HEK293T (cell line): Measurements from ENCODE around the gene AGPAT2.

Source experiments
- CTCF ChIA-PET: fragments of 350-600 bp; formaldehyde crosslinking; extraction: SDS; loops from one replicate; lab custom pipeline; 2021; ENCODE audit warnings: antibody characterized with exemption, inconsistent platforms; lab: Yijun Ruan, JAX
- POLR2A ChIA-PET: fragments of 350-600 bp; formaldehyde crosslinking; extraction: SDS; loops from one replicate; lab custom pipeline; 2020; ENCODE audit warnings: antibody characterized with exemption, inconsistent platforms; lab: Yijun Ruan, JAX
- DNase-seq: peaks from one replicate; pipeline ENCODE4 v3.0.0; 2012; ENCODE audit warnings: mixed read lengths; ENCODE audit errors: extremely low spot score
- ARNT ChIP-seq: fragments of 450-650 bp; IDR thresholded peaks from 2 replicates; pipeline ENCODE4 v1.6.1; 2017; ENCODE audit warnings: mild to moderate bottlenecking
- BHLHE40 ChIP-seq: fragments of 450-650 bp; IDR thresholded peaks from 2 replicates; pipeline ENCODE4 v1.6.1; 2016; ENCODE audit warnings: mild to moderate bottlenecking, moderate library complexity, borderline replicate concordance
- CTBP1 ChIP-seq: fragments of 450-650 bp; IDR thresholded peaks from 2 replicates; pipeline ENCODE4 v1.6.1; 2016; ENCODE audit warnings: borderline replicate concordance
- ELF4 ChIP-seq: fragments of 450-650 bp; IDR thresholded peaks from 2 replicates; pipeline ENCODE4 v1.6.1; 2017; ENCODE audit warnings: antibody characterized with exemption
- FOXA1 ChIP-seq: fragments of 450-650 bp; IDR thresholded peaks from 2 replicates; pipeline ENCODE4 v1.6.1; 2016; ENCODE audit warnings: mild to moderate bottlenecking
- FOXK2 ChIP-seq: fragments of 450-650 bp; IDR thresholded peaks from 2 replicates; pipeline ENCODE4 v1.6.1; 2016; ENCODE audit warnings: mild to moderate bottlenecking
- FOXM1 ChIP-seq: fragments of 450-650 bp; IDR thresholded peaks from 2 replicates; pipeline ENCODE4 v1.6.1; 2017; ENCODE audit warnings: mild to moderate bottlenecking, borderline replicate concordance
- HDGF ChIP-seq: fragments of 450-650 bp; IDR thresholded peaks from 2 replicates; pipeline ENCODE4 v1.6.1; 2017; ENCODE audit warnings: antibody characterized with exemption, borderline replicate concordance
- L3MBTL2 ChIP-seq: fragments of 450-650 bp; conservative IDR thresholded peaks from 2 replicates; pipeline ENCODE4 v1.6.1; 2016; ENCODE audit warnings: mild to moderate bottlenecking
- LEF1 ChIP-seq: fragments of 450-650 bp; IDR thresholded peaks from 2 replicates; pipeline ENCODE4 v1.6.1; 2017; ENCODE audit warnings: mild to moderate bottlenecking, borderline replicate concordance
- NFRKB ChIP-seq: fragments of 450-650 bp; IDR thresholded peaks from 2 replicates; pipeline ENCODE4 v1.6.1; 2016; ENCODE audit warnings: mild to moderate bottlenecking, moderate library complexity
- PKNOX1 ChIP-seq: fragments of 450-650 bp; IDR thresholded peaks from 2 replicates; pipeline ENCODE4 v1.6.1; 2016
- SP1 ChIP-seq: fragments of 450-650 bp; IDR thresholded peaks from 2 replicates; pipeline ENCODE4 v1.6.1; 2017
- SUZ12 ChIP-seq: fragments of 450-650 bp; IDR thresholded peaks from 2 replicates; pipeline ENCODE4 v1.6.1; 2016; ENCODE audit warnings: mild to moderate bottlenecking
- TARDBP ChIP-seq: fragments of 450-650 bp; IDR thresholded peaks from 2 replicates; pipeline ENCODE4 v1.6.1; 2016
- ZNF384 ChIP-seq: fragments of 450-650 bp; IDR thresholded peaks from 2 replicates; pipeline ENCODE4 v1.6.1; 2016

AGPAT2 gene

DNA sequence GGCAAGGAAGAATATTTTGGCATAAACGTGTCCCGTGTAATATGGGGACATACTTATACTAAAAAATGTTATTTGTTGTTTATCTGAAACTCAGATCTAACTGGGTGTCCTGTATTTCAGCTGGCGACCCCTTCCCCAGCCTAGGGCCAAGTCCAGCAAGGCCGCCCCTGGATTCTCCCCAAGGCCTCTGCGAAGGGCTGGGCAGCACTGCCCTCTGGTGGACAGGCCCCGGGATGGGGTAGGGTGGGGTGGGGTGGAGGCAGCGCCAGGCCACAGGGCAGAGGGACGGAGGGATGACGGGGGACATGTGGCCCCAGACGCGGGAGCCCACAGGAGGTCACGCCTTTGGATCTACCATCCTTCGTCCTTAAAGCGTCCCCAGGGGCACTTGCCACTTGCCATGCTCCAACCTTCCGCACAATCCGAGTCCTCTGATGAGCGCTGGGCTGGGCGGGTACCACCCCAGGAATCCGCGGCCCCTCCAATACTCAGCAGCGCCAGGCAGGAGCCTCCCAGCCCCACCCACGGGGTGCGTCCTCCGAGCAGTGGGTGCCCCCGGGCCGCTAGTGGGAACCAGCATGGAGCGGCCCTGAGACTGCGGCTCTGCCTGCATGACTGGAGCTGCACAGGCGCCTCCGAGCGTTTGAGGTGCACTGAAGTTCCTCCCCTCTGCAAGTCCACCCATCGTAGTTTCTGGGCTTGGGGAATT is 7.1 kb upstream of the AGPAT2 start:
- CTCF ChIA-PET = interaction anchor here (0.6 to 2.6 kb wide), 2 partner anchors 16 to 23 kb away, joined by 3 to 9 read pairs; no protein-coding TSS in a partner anchor
- TF ChIP-seq FOXM1 (no peak), TARDBP (no peak), PKNOX1 (no peak), SP1 (no peak), FOXA1 (no peak), CTBP1 (no peak), NFRKB (no peak), ARNT (no peak), ZNF384 (no peak), ELF4 (no peak)
- peak; percentile 81 for DNase-seq
- POLR2A ChIA-PET = no interaction called here

DNA sequence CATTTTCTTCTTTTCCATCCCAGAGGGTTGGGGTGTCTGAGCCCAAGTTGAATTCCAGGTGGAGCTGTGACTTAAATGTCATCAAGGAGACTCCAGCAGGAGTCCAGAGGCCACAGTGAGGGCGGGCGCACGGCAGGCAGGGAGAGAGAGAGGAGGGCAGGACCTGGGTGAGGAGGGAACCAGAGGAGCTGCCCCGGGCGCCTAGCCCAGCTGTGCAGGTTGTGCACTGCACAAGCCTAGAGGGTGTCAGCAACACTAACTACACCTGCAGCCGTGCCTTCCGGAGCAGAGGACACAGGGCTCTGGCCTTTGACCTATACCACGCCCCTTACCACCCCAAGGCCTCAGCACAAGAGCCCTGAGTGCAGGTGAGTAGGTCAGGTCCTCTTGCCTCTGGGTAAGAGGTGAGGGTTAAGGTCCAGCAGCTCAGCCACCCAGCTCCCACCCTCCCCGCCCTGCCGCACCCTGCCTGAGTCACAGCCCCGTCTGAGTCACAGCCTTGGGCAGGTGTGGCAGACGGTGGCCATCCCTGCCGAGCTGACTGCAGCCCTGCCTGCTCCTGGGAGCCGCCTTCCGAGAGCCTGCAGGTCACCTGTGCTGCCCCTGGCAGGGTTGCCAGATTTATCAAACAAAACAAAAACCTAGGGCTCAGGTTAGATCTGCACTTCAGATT is 6.4 kb upstream of the AGPAT2 start:
- no peak for DNase-seq
- POLR2A ChIA-PET = no interaction called here
- TF ChIP-seq SP1 (no peak), BHLHE40 (no peak), FOXK2 (no peak), HDGF (no peak), SUZ12 (no peak), CTBP1 (no peak), LEF1 (no peak), ARNT (no peak), ZNF384 (no peak), NFRKB (no peak), TARDBP (no peak)

GRCh38 chr9:136693135-136693489 is 5.9 kb upstream of the AGPAT2 start:
- POLR2A ChIA-PET = no interaction called here
- no peak for TF ChIP-seq ZNF384
- TF ChIP-seq L3MBTL2 = no peak
- TF ChIP-seq HDGF = no peak
- no peak for TF ChIP-seq SUZ12
- no peak for TF ChIP-seq CTBP1
- no peak for TF ChIP-seq FOXK2
- CTCF ChIA-PET = no interaction called here
- DNase-seq = no peak

More for the DNA sequence above, 6.4 kb upstream of the AGPAT2 start:
- CTCF ChIA-PET = interaction anchor here (2.6 kb wide), 1 partner anchor 22 kb away, joined by 9 read pairs; no protein-coding TSS in a partner anchor

DNA sequence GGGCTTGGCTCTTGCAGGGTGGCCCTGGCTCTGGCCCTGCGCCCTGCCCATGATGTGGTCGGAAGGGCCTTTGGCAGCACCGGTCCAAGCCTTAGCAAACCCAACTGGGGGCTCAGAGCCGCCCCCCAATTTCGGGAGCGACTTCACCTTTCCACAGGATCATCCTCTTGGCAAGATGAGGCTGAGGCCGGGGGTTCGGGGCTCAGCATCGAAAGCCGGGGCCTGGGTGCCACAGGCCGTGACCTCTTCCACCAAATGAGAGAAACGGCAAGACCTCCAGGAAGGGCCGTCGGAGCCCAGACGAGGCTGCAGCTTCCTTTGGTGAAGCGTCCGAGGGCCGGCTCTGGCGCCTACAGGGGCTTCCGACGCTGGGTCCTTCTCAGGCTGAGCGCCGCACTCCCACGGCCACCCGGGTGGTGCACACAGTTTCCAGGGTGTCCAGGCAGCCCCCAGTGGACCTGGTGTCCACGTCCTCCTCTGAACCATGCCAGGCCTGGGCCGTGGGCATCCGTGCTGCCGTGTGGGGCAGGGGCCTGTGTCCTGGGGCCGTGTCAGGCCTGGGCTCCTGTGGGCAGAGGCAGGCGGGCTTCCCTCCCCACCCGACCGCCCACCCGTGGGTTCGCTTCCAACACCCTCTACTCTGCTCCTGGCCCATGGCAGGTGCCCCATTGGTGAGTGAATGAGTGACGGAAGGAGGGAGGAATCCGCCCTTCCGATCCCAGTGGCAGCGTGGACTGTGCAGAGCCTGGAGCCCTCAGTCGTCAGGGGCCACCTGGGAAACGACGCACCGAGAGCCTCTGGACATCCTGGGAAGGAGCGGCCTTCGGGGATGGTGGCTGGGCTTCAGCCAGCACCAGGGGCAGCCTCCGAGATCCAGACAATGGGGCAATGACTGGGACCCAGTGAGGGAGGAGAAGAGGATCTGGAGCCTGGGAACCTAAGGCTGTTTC is 5.2 kb upstream of the AGPAT2 start:
- CTCF ChIA-PET = no interaction called here
- TF ChIP-seq NFRKB = no peak
- no peak for TF ChIP-seq SP1
- no peak for TF ChIP-seq L3MBTL2
- no peak for TF ChIP-seq BHLHE40
- TF ChIP-seq HDGF = no peak
- TF ChIP-seq LEF1 = no peak
- POLR2A ChIA-PET = no interaction called here
- no peak for DNase-seq

GRCh38 chr9:136691316-136692184 is 4.3 kb upstream of the AGPAT2 start:
- POLR2A ChIA-PET = no interaction called here
- CTCF ChIA-PET = no interaction called here

GRCh38 chr9:136690806-136691261 is 3.6 kb upstream of the AGPAT2 start:
- DNase-seq = no peak
- CTCF ChIA-PET = interaction anchor here (1.1 kb wide), 1 partner anchor 15 kb away, joined by 3 read pairs; no protein-coding TSS in a partner anchor
- no peak for TF ChIP-seq L3MBTL2
- no peak for TF ChIP-seq FOXM1
- TF ChIP-seq CTBP1 = no peak
- TF ChIP-seq FOXA1 = no peak
- TF ChIP-seq ARNT = no peak
- TF ChIP-seq TARDBP = no peak
- TF ChIP-seq SP1 = no peak
- POLR2A ChIA-PET = interaction anchor here (1.3 kb wide), 1 partner anchor 12 kb away, joined by 3 read pairs; no protein-coding TSS in a partner anchor

More at GRCh38 chr9:136691316-136692184, 4.3 kb upstream of the AGPAT2 start:
- no peak for DNase-seq
- TF ChIP-seq LEF1 (no peak), CTBP1 (no peak), BHLHE40 (no peak), SUZ12 (no peak), HDGF (no peak), ELF4 (no peak), ARNT (no peak), NFRKB (no peak), FOXA1 (no peak), ZNF384 (no peak), TARDBP (no peak)
